ENCODE data around the gene THAP8.

DNA sequence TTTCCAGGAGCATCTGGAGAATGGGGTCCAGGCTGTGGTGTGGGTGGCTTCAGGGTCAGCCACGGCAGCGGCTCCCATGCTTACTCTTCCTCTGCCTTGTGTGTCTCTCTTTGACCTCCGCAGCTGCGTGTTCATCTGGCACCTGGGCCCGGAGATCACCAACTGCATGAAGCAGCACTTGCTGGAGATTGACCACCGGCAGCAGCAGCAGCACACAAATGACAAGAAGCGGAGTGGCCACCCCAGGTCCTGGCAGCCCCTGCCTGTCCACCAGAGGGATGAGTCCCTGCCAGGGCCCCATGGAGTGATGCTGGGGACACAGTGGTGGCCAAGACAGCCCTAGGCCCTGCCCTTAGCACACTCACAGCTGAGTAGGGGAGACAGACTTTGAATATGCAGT lies 38.5 kb upstream of the THAP8 start:
- TF ChIP-seq, protein P1, sequence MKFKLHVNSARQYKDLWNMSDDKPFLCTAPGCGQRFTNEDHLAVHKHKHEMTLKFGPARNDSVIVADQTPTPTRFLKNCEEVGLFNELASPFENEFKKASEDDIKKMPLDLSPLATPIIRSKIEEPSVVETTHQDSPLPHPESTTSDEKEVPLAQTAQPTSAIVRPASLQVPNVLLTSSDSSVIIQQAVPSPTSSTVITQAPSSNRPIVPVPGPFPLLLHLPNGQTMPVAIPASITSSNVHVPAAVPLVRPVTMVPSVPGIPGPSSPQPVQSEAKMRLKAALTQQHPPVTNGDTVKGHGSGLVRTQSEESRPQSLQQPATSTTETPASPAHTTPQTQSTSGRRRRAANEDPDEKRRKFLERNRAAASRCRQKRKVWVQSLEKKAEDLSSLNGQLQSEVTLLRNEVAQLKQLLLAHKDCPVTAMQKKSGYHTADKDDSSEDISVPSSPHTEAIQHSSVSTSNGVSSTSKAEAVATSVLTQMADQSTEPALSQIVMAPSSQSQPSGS (CRISPR knock-in tag; IDR thresholded peaks at IDR 0.05): no peak
- TF ChIP-seq TARDBP (CRISPR knock-in tag; IDR thresholded peaks at IDR 0.05) (no peak), GTF2F1 (IDR thresholded peaks at IDR 0.05; ENCODE audit: low read length) (no peak), CTCF (CRISPR knock-in tag; IDR thresholded peaks at IDR 0.05) (no peak), CEBPZ (IDR thresholded peaks at IDR 0.05; ENCODE audit: low read length) (no peak), ZNF282 (IDR thresholded peaks at IDR 0.05; ENCODE audit: partially characterized antibody) (no peak), PCBP2 (optimal IDR thresholded peaks at IDR 0.05; ENCODE audit: low read depth, low read length, poor library complexity, severe bottlenecking) (no peak), PREB (CRISPR knock-in tag; IDR thresholded peaks at IDR 0.05) (no peak), ZNF138 (CRISPR knock-in tag; IDR thresholded peaks at IDR 0.05; ENCODE audit: low read depth) (no peak), KDM1A (CRISPR knock-in tag; IDR thresholded peaks at IDR 0.05) (no peak), ZNF274 (CRISPR knock-in tag; IDR thresholded peaks at IDR 0.05) (no peak)
- TF ChIP-seq, protein P2, sequence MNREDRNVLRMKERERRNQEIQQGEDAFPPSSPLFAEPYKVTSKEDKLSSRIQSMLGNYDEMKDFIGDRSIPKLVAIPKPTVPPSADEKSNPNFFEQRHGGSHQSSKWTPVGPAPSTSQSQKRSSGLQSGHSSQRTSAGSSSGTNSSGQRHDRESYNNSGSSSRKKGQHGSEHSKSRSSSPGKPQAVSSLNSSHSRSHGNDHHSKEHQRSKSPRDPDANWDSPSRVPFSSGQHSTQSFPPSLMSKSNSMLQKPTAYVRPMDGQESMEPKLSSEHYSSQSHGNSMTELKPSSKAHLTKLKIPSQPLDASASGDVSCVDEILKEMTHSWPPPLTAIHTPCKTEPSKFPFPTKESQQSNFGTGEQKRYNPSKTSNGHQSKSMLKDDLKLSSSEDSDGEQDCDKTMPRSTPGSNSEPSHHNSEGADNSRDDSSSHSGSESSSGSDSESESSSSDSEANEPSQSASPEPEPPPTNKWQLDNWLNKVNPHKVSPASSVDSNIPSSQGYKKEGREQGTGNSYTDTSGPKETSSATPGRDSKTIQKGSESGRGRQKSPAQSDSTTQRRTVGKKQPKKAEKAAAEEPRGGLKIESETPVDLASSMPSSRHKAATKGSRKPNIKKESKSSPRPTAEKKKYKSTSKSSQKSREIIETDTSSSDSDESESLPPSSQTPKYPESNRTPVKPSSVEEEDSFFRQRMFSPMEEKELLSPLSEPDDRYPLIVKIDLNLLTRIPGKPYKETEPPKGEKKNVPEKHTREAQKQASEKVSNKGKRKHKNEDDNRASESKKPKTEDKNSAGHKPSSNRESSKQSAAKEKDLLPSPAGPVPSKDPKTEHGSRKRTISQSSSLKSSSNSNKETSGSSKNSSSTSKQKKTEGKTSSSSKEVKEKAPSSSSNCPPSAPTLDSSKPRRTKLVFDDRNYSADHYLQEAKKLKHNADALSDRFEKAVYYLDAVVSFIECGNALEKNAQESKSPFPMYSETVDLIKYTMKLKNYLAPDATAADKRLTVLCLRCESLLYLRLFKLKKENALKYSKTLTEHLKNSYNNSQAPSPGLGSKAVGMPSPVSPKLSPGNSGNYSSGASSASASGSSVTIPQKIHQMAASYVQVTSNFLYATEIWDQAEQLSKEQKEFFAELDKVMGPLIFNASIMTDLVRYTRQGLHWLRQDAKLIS (CRISPR knock-in tag; IDR thresholded peaks at IDR 0.05): no peak
- TF ChIP-seq, protein P3, sequence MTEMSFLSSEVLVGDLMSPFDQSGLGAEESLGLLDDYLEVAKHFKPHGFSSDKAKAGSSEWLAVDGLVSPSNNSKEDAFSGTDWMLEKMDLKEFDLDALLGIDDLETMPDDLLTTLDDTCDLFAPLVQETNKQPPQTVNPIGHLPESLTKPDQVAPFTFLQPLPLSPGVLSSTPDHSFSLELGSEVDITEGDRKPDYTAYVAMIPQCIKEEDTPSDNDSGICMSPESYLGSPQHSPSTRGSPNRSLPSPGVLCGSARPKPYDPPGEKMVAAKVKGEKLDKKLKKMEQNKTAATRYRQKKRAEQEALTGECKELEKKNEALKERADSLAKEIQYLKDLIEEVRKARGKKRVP (CRISPR knock-in tag; IDR thresholded peaks at IDR 0.05): no peak
